GM18858 (cell line): Measurements from ENCODE around the gene FOXN3.
"Not testable (repeated sequence)": the region's sequence is repeated elsewhere in the genome, so short reads cannot be mapped to it uniquely, and the experiment has no call there.

Experiments used
- ATAC-seq: cut with Tn5 transposase; IDR thresholded peaks from one replicate; pipeline ENCODE4 v1.9.1; 2021; ENCODE audit not compliant: unreplicated experiment

Gene FOXN3

DNA sequence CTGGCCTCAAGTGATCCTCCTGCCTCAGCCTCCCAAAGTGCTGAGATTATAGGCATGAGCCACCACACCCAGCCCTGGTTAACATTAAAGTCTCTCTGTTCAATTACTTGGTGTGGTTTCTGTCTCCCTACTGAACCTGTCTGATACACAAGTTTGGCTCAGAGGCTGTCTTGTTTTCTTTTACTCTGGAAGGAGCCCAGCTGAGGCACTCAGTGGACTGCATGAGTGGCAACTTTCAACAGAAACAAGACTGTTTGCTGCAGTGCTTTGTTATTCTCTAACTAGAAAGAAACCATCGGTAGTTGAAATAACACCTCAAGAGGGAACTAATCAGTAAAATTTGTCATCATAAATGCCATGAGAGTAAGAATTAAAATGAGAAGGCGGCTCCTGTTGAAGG, 238.7 kb downstream of the FOXN3 start:
- no peak for ATAC-seq

DNA sequence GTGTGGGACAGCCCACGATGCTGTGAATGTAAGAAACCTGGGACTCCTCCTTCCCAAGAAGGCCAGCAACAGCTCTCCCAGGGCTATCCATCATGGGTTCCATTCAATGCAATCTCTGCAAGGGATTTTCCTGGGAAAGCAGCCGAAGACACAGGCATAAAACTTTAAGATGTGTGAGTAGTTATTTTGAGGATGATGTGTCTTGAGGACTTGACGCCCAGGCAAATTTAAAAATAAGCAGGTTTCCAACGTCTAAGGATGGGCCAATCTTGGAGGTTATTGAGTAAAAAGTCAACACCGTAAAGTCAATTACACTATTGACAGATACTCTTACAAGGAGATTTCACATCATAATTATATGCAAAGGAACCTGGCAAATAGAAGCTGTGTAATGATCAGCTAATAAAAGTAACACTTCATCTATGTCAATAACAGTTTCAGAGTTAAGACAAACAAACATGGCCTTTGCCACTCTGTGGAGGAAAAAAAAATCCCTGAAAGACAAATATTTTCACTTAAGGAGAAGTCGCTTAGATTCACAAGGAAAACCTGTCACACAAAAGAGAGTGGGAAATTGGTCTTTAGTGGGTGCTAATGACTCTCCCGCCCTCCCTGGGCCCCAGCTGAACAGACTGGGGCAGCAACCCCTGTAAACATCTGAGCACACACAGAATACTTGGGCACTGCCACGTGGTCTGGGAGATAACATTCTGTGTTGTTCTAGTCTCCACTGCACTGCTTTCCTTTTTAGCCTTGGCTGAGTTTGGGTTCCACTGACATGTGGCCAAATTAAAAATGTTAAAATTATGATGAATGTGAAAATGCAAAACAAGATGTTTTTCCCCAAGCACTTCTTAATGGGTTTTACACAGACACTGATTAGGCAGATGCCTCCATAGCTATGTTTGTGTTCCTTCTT, 240.9 kb downstream of the FOXN3 start:
- no peak for ATAC-seq

DNA sequence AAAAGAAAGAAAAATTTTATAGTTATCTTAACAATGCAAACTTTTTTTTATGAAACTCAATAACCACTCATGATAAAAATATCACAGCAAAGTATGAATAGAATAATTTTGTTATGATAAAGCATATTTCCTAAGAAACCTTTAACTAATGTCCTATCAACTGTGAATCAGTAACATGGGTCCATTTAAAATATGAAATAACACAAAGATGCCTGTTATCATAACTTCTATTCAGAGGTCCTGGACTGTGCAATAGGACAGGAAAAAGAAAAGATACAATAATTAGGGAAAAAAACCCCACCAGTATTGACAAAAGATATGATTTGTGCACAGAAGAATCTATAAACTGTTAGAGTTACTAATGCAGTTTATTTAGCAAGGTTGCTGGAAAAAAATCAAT, 245.4 kb downstream of the FOXN3 start:
- ATAC-seq, result no peak

DNA sequence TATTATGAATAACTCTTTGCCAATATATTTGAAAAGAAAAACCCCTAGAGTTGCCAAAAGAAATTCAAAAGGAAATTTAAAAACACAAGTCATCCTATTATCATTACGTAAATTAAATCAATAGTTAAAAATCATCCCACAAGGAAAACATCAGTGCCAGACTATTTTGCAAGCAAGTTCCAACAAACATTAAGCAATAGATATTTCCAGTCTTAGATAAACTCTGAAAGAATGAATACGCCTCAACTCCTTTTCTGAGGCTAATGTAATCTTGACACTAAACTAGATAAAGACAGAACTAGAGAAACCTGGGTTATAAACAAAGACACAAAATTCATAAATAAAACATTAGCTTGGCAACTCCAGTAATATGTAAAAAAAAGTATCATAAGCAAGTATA, 245.9 kb downstream of the FOXN3 start:
- no peak for ATAC-seq

DNA sequence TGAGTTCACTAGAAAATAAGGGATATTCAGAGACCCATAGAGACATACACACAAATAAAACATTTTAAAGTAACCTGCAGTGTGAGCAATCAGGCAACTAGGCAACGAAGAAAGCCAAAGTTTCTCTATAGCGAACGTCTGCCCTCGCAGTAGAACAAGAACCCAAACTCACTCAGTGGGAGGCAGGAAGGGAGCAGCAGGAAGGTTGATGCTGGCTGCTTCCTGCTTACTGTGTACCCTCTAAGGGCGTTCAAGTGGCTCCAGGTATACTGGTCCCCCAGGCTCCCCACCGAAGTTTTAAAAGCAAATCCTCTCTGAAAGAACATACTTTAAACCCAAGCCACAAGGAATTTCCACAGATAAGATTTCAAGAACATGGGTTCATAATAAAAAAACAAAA, 249.3 kb downstream of the FOXN3 start:
- no peak for ATAC-seq

DNA sequence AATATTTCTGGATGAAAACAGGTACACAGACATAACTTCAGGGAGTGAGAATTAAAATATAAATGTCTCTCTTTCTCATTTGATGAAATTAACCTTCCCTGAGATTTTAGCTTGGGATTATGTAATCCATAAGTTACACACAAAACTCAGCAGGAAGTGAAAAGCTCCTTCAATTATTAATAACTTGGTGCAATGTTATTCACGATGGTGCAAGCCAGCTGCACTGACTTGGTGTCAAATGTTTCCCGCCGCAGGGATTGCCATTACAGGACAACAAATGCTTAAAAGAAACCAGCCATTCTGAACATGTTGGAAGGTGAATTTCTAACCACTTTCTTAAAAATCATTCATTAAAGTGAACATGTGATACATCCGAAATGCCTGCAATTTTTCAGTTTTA, 250.4 kb downstream of the FOXN3 start:
- no peak for ATAC-seq

DNA sequence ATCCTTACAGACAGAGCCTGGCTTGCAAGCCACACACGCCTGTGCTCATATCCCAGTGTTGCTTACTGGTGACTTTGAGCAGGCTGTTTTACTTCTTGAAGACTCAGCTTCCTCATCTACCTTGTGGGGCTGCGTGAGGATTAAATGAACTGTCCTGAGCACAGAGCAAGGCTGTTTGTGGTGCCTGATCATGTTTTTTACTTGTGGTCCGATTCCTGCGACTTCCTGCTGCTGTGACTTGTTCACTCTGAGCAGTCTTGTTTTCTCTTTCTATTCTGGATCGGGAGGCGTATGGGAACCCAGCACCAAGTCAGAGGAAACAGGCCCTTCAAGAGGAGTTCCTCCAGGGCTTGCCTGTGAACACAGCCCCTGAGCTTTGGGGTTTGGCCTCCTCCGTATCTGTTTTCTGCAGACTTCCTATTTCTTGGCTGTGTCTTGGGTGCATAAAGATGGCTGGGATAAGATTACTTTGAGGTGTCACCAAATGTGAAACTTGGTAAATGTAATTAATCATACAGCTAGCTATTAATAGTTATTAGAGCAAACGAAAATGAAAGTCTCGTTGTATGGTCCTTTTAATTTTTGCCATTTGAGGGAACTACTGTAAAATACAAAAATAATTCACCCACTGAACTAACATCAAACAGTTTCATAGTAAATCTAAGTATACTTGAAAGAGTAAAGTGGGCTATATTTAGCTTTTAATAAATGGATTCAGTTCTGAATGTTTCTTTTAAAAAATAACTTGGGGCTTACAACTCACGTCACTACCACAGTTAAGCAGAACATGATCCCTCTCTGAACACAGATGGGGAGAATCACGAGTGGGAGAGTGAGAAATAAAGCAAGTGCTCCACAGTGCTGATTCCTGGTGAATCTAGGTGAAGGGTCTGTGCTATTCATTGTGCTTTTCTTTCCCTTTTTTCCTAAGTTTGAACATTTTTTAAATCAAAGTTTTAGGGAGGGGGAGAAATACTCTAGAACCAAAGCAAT, 251.5 kb downstream of the FOXN3 start:
- peak; percentile 44 for ATAC-seq

DNA sequence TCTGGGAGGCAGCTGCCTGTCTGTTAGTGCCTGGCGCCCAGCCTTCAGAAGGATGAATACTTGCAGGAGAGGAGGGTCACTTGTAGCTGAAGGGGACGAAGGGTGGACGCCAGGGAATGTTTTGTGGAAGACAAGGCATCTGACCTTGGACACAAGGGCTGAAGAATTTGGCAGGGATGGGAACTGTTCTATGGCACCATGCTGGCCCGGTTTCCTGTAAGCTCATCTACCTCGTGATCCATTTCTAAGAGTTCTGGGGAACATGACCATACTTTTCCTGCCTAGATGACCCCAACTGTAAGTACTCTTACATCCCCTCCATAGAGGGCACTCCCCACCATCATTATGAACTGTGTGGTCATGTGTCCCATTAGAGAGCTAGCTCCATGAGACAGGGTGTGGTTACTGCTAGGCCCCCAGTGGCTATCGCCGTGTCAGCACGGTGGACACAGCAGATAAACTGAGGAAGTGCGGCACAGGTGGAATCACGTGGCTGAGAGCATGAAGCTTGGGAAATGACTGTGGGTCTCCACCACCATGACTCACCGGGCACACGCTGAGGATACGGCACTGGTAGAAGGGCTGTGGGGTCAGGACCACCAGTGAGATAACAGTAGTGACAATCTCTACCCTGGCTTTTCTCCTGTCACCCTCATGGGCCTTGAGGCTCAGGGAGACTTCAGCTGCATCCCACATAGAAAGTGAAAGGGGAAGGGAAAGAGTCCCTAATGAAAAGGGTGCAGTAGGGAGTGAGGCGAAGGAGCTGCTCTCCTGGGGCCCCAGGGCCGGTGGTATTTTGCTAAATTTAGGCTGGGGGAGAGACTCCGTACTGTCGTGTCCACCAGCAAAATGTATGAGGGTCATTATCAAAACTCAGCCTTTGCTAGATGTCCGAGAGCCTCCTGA, 252.6 kb downstream of the FOXN3 start:
- ATAC-seq, result no peak

DNA sequence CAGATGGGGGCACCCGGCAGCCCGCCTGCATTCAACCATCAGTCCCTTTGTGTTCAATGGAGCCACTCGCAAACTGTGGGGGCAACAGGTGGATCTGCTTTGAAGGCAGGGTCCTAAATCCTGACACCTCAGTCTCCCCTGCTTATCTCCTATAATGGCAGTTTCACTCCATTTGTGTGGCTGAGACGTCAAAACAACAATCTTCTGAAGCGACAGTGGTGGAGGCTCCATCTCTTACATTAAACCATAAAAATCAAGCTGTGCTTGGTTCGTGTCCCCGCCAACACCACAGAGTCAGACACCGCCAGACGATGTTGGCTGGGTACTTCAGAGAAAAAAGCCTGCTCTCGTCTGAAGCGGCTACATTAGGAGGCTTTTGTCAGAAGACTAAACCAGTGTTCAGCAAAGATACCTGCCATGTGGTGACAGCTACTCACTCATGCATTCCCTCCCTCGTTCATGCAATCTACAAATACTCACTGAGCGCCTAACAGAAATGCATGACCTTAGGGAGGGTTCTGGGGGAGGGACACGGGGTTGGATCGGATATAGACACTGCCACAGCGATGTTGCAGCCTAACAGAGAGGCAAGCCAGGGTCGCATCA, 253.9 kb downstream of the FOXN3 start:
- no peak for ATAC-seq

DNA sequence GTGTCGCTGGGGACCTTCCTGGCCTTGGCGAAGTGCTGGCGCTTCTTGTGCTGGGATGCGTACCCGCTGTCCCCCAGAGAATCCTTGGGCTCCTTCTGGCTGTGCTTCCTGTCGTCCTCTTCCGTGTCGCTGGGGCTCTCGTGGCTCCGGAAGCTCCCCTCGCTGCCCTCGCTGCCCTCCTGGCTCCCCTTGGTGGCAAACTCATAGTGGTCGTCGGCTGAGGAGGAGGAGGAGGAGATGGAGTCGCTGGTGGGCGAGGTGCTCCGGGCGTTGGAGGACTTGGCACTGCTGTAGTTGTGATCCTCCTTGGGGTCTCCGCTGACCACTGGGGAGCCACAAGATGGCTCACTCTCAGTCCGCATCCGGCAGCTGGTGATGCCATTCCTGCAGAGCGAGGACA, 254.4 kb downstream of the FOXN3 start:
- no peak for ATAC-seq

DNA sequence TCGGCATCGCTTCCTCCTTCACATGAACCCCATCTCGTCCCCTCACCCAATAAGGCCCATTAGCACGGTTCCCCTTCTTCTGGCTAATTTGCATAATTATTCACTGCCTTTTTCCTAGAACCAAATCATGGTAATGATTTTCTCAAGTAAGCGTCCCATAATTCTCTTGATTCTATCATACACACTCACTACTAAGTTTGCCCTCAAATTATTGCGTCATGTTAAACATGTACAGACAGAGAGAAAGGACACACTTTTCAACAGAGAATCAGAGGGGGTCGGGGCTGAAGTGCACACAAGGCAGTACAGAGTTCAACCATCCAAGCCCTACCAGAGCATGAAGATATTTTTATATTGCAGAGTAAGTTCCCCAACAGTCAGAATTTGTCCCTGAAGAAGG, 256.6 kb downstream of the FOXN3 start:
- ATAC-seq, result no peak

DNA sequence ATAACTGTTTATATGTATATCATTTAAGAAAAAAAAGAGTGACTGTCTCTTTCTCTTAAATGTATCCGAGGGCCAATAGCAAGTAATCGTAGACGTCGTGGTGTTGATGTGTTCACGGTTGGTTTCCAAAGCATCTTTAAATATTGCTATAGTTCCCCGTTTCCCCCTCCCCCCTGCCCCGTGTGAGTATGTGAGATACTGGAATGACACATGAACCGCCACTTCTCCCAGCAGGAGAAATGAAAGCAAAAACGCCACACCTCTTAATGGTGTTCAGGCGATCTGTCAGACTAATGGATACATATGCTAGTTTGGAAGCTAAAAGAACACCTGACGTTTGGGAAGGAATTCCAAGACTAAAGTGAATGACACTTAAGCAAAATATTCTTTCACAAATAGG, 258.3 kb downstream of the FOXN3 start:
- no peak for ATAC-seq

DNA sequence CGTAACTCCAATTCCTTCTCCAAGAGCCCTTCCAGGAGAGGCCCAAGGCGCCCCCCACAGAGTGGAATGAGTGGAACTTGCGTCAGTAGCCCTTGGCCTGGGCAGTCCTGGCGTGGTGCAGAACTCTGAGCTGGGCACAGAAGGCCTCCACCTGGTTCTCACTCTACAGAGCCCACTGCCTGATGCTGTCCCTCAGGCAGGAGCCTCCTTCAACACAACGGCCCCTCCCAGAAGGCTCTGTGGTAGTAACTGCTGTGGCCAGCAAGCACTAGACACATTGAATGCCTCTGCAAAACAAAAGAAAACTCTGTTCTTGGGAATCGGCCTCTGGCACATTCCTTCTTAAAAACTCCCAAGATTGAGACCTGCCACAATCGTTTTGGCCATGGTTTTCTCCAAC, 258.9 kb downstream of the FOXN3 start:
- ATAC-seq, result not testable (repeated sequence)

DNA sequence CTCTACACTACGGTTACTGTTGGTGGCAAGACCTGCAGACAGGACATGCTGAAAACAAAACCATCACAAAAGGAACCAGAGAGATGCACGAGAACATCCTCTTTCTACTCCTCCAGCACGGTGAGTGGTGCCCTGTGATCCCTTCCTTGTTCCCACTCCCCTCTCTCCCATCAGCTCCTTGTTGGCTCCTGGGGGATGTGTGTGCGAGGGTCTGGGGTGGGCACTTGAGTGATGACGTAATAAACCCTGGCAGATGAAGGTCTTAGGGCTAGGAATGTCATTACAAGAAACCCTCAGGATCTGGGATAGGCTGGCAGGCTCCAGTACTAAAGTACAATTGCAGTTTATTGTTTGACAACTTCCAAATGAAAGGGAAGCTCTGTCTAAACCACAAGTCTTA, 261.5 kb downstream of the FOXN3 start:
- no peak for ATAC-seq

DNA sequence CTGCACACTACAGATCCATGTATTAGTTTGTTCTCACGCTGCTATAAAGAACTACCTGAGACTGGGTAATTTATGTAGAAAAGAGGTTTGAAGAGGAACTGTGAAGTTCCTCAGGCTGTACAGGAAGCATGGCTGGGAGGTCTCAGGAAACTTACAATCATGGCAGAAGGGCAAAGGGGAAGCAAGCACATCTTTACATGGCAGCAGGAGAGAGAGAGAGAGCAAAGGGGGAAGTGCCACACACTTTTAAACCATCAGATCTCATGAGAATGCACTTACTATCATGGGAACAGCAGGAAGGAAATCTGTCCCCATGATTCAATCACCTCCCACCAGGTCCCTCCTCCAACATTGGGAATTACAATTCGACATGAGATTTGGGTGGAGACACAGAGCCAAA, 265.3 kb downstream of the FOXN3 start:
- ATAC-seq, result not testable (repeated sequence)

DNA sequence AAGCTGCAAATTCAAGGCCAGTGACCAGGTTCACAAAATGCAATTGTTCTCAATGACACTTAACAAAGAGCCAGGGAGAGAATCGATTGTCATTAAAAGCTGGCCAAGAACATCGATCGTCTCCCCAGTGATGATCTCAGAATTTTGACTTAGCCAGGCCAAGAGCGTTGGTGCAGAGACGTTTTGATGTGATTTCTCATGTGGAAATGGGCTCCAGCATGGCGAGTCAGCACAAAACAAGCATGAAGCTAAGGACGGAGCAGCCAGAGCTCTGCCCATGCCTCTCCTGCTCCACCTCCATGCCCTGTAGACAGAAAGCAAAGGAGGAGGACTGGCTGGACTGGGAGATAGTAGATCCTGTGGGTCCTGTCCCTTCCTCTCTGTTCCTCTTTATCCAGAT, 270.8 kb downstream of the FOXN3 start:
- no peak for ATAC-seq

DNA sequence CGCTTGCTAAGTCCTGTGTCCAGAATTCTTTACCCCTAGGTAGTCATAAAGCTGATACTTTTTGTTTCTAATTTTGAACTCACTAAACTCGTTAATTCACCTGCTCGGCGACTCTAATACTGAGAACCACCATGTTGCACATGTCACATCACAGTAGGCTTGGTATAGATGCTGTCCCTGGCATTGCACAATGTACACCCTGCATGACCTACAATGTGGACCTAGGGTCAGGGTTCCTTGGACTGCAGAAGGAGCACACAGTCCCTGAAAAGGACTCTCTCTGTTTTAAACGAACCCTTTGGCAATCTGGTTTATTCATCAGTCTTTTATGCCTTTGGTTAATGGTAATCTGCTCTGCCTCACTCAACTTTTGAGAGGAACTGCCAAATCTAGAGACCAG, 272.4 kb downstream of the FOXN3 start:
- ATAC-seq, result no peak

DNA sequence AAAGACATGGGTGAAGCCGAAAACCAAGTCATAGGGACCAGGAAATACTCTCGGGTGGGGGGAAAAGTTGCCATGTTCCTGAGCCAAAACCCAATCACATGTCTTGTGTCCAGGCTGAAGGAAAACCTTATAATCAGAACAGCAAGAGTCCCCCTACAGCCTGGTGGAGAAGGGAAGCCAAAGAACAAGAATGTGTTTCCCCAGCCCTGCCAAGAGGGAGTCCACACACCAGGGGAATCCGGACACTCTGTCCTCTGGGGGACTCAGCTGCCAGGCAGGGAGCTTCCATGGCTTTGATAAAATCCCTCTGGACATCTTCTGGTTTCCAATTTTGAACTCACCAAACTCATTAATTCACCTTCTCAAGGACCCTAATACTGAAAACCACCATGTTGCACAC, 273.0 kb downstream of the FOXN3 start:
- no peak for ATAC-seq

DNA sequence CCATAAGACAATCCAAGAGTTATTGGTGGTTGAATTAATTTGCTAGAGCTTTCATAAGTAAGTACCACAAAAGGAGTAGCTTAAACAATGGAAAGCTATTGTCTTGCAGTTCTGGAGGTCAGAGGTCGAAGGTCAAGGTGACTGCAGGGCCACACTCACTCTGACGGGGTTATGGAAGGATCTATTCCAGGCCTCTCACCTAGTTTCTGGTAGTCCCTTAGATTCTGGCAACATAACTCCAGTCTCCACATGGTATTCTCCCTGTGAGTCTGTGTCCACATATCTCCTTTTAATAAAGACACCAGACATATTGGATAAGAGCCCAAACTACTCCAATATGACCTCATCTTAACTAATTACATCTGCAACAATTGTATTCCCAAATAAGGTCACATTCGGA, 273.4 kb downstream of the FOXN3 start:
- ATAC-seq, result no peak

DNA sequence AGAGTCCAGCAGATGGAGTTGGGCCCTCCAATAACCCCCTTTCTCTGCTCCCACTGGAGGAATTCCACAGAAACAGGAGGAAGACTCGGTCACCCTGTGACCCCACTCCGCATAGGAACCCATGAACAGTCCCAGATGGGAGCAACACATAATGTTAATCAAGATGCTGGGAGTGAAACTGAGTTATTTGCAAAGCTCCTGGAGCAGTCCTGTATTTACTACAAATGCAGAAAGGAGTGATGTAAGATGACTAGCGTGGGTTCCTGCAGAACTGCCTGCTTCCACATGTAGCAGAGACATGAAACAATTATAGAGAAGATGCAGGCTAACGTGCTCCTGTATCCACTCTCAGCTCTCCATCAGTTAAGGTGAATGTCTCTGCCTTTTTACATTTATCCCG, 274.7 kb downstream of the FOXN3 start:
- ATAC-seq, result no peak
